WI38 (cell line): Measurements from ENCODE around the gene RANBP17.

Experiments used
- H3K4me3 ChIP-seq: 2 replicates; pipeline ENCODE4 v1.5.1; 2011; ENCODE audit warnings: low read depth, mild to moderate bottlenecking, control low read depth, low read length
- TF ChIP-seq, protein P1 (sequence below): IDR thresholded peaks from 2 replicates; pipeline ENCODE4 v1.5.1; 2012; ENCODE audit warnings: low read depth, mild to moderate bottlenecking, control low read depth, low read length

The RANBP17 gene

DNA sequence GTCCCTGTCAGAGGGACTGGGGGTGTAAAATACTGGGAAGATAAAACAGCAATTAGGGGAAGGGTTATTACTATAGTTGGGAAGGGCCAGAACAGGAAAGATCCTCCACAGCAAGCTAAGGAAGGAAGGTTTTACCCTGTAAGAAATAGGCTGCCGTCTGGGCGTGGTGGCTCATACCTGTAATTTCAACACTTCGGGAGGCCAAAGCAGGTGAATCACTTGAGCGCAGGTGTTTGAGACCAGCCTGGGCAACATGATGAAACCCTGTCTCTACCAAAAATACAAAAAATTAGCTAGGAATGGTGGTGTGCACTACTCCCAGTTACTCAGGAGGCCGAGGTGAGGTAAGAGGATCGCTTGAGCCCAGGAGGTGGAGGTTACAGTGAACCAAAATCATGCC lies 282.1 kb downstream of the RANBP17 start:
- TF ChIP-seq, protein P1, sequence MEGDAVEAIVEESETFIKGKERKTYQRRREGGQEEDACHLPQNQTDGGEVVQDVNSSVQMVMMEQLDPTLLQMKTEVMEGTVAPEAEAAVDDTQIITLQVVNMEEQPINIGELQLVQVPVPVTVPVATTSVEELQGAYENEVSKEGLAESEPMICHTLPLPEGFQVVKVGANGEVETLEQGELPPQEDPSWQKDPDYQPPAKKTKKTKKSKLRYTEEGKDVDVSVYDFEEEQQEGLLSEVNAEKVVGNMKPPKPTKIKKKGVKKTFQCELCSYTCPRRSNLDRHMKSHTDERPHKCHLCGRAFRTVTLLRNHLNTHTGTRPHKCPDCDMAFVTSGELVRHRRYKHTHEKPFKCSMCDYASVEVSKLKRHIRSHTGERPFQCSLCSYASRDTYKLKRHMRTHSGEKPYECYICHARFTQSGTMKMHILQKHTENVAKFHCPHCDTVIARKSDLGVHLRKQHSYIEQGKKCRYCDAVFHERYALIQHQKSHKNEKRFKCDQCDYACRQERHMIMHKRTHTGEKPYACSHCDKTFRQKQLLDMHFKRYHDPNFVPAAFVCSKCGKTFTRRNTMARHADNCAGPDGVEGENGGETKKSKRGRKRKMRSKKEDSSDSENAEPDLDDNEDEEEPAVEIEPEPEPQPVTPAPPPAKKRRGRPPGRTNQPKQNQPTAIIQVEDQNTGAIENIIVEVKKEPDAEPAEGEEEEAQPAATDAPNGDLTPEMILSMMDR: no peak
- H3K4me3 ChIP-seq: no peak overlapping the region

DNA sequence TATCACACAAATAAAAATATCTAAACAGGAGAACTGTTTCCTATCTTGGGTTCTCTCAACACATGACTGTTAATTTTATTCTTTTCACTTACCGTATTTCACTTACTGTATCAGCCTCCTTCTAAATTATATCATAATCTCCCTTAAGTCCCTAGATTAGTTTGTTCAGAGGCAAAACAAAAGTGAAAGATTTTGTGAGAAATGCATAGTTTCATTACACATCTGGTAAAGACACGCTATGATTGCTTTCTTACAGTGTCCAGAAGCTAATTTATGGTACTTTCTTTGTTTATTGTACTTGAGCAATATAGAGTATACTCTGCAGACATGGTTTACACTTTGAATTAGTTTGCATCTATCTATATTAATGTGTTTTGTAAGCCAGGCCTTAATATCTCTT lies 287.5 kb downstream of the RANBP17 start:
- no peak overlapping the region for H3K4me3 ChIP-seq
- TF ChIP-seq, protein P1: no peak

DNA sequence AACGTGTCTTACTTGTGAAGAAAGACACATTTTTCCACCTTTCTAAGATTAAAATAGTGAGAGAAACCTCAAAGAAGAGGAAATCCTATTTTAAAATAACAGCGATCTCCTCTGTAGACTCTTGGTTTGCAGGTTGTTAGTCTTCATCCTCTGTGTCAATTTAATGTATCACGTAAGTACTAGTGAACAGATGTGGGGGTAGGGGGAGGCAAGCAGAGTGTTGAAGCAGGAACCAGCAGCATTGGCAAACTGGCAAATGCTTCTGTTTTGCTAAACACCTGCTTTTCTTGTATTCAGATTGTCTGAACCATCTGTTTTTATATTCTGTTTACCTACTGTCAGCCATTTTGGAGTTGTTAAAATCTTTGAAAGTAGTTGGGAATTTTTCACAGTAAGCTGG lies 288.0 kb downstream of the RANBP17 start:
- TF ChIP-seq, protein P1: no peak
- no peak overlapping the region for H3K4me3 ChIP-seq

DNA sequence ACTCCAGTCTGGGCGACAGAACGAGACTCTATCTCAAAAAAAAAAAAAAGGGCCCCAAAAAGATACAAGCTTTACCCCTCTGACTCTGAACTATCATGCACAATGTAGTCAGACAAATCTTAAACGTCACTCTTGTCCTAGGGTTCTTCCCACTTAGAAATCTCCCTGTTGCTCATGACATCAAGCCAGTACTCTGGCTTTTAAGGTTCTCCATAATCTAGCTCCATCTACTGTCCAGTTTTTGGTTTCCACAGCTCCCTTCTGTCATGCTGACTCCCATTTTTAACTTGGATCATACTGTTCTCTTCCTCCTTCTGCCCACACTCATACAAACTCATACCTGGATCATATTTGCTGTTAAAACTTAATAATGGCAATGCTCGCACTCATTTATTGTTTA lies 290.6 kb downstream of the RANBP17 start:
- no peak overlapping the region for H3K4me3 ChIP-seq
- TF ChIP-seq, protein P1: no peak

DNA sequence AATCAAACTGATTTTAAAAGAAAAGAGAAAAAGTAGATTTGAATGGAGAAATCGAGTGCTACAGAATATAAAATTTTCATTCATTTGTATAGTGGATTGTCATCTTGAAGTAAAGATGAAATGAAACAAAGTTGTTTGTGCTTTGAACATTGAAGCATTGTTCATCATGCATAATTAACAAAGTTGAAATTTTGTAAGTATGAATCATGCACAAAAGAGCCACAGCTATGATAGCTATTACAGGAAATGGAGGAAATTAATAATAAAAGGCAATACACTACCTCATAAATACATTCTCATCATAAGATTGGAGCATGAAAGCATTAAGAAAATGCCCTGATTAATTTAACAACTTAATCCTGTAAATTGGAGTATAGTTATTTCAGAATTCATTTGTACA lies 293.8 kb downstream of the RANBP17 start:
- H3K4me3 ChIP-seq: no peak overlapping the region
- TF ChIP-seq, protein P1: no peak

DNA sequence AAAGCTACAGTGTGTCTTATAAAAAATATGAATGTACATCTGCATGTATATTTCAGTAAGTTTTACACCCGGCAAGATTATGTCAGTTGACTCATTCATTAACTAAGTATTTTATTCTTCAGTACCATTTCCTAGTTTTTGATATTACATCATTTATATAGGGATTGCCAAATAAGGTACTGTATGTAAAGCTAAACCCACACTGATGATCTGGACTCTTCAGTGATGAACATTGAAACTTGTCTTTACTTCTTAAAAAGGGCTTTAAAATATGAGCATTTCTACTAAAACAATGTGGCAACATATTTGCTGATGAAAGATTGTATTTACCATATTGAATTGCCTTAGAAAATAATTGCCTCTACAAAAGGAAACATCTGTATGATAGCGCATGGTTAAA lies 295.5 kb downstream of the RANBP17 start:
- no peak overlapping the region for H3K4me3 ChIP-seq
- TF ChIP-seq, protein P1: no peak

DNA sequence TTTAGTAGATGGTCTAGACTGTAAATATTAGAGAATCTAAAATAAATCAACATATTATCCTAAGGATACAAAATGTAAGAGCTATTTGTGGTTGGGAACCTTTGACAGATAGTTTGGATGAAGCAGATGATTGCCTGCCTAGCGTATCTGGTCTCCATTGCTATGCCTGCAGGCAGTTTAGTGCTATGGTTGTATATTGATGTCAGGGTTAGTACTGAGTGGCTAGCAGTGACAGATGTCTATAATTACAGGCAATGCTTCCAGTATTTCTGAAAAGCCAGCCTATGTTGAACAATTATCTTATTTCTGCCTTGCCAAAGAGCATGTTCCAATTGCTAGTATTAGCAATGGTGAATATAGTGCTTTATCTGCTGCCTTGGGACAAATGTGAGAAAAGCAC lies 296.0 kb downstream of the RANBP17 start:
- TF ChIP-seq, protein P1: no peak
- no peak overlapping the region for H3K4me3 ChIP-seq
